Measurements from ENCODE around the gene OR10AD1. TPM values are rescaled to one million over a fixed set of nuclear protein-coding genes. Genes with fewer than 3 reads are reported as not detected.

OR10AD1 gene
- polyA plus RNA-seq, 3 donors = not detected

- Histone ChIP-seq H3K27me3 (ENCODE audit: control insufficient read depth in 2 of 2, insufficient read depth in 2 of 2, low read length in 2 of 2) (peaks cover 23 to 39% of the 10 kb centered on the region in 2 donors), H3K4me3 (replicated peaks in 1 of 3; ENCODE audit: low read depth in 2 of 3, low read length in 3 of 3) (no peak overlapping the region), H3K27ac (ENCODE audit: low read depth in 1 of 2, low read length in 2 of 2) (no peak overlapping the region), H3K79me2 (ENCODE audit: insufficient read depth, low read length) (no peaks in the 10 kb centered on the region), H3K9ac (ENCODE audit: insufficient read depth, low read length, poor library complexity, severe bottlenecking) (no peak overlapping the region), H3K9me3 (replicated peaks in 1 of 2; ENCODE audit: control insufficient read depth in 1 of 2, insufficient read depth in 1 of 2, low read length in 2 of 2) (no peaks in the 10 kb centered on the region), H2AFZ (ENCODE audit: insufficient read depth, low read depth, low read length, poor library complexity, severe bottlenecking) (no peak overlapping the region), H3K4me1 (ENCODE audit: control insufficient read depth in 1 of 2, insufficient read depth in 2 of 2, low read length in 2 of 2) (peaks cover 6 to 7% of the 10 kb centered on the region in 2 donors), H4K20me1 (ENCODE audit: insufficient read depth, low read length) (no peaks in the 10 kb centered on the region), H3K4me2 (replicated peaks; ENCODE audit: extremely low read depth, low read length, poor library complexity, severe bottlenecking) (no peak overlapping the region), H3K36me3 (replicated peaks in 1 of 2; ENCODE audit: control insufficient read depth in 1 of 2, insufficient read depth in 2 of 2, low read length in 2 of 2) (no peaks in the 10 kb centered on the region)
- peaks cover 0 to 2% (median 0%) of the 10 kb centered on the region in 7 donors for H3K9me3 Mint-ChIP-seq
- no peak for DNase-seq
- peaks cover 24 to 32% (median 29%) of the 10 kb centered on the region in 3 donors for H3K27me3 Mint-ChIP-seq (ENCODE audit: low read depth in 3 of 3)
- WGBS (ENCODE audit: insufficient coverage) = 92% methylated on average over 2 of the region's 4 CpGs
- intact Hi-C loops (cut with micrococcal nuclease) = no loop called here
- H3K36me3 Mint-ChIP-seq = no peaks in the 10 kb centered on the region
- H3K27ac Mint-ChIP-seq = no peak overlapping the region
- H3K4me1 Mint-ChIP-seq = peaks cover 13% of the 10 kb centered on the region
- TF ChIP-seq, protein P1, sequence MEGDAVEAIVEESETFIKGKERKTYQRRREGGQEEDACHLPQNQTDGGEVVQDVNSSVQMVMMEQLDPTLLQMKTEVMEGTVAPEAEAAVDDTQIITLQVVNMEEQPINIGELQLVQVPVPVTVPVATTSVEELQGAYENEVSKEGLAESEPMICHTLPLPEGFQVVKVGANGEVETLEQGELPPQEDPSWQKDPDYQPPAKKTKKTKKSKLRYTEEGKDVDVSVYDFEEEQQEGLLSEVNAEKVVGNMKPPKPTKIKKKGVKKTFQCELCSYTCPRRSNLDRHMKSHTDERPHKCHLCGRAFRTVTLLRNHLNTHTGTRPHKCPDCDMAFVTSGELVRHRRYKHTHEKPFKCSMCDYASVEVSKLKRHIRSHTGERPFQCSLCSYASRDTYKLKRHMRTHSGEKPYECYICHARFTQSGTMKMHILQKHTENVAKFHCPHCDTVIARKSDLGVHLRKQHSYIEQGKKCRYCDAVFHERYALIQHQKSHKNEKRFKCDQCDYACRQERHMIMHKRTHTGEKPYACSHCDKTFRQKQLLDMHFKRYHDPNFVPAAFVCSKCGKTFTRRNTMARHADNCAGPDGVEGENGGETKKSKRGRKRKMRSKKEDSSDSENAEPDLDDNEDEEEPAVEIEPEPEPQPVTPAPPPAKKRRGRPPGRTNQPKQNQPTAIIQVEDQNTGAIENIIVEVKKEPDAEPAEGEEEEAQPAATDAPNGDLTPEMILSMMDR (IDR thresholded peaks at IDR 0.05) = no peak
- no peak overlapping the region for H3K4me3 Mint-ChIP-seq
These were observed 25.1 kb downstream of the OR10AD1 start for GRCh38 chr12:48177982-48178381.

- Histone ChIP-seq H2AFZ (ENCODE audit: insufficient read depth, low read depth, low read length, poor library complexity, severe bottlenecking) (no peak overlapping the region), H3K27ac (ENCODE audit: low read depth in 1 of 2, low read length in 2 of 2) (no peak overlapping the region), H3K36me3 (replicated peaks in 1 of 2; ENCODE audit: control insufficient read depth in 1 of 2, insufficient read depth in 2 of 2, low read length in 2 of 2) (no peaks in the 10 kb centered on the region), H3K9me3 (replicated peaks in 1 of 2; ENCODE audit: control insufficient read depth in 1 of 2, insufficient read depth in 1 of 2, low read length in 2 of 2) (no peaks in the 10 kb centered on the region), H3K9ac (ENCODE audit: insufficient read depth, low read length, poor library complexity, severe bottlenecking) (no peak overlapping the region), H3K27me3 (ENCODE audit: control insufficient read depth in 2 of 2, insufficient read depth in 2 of 2, low read length in 2 of 2) (peaks cover 10 to 23% of the 10 kb centered on the region in 2 donors), H3K79me2 (ENCODE audit: insufficient read depth, low read length) (no peaks in the 10 kb centered on the region), H3K4me2 (replicated peaks; ENCODE audit: extremely low read depth, low read length, poor library complexity, severe bottlenecking) (no peak overlapping the region), H4K20me1 (ENCODE audit: insufficient read depth, low read length) (no peaks in the 10 kb centered on the region), H3K4me1 (ENCODE audit: control insufficient read depth in 1 of 2, insufficient read depth in 2 of 2, low read length in 2 of 2) (no peaks in the 10 kb centered on the region), H3K4me3 (replicated peaks in 1 of 3; ENCODE audit: low read depth in 2 of 3, low read length in 3 of 3) (no peak overlapping the region)
- H3K4me1 Mint-ChIP-seq = peaks cover 6% of the 10 kb centered on the region
- peaks cover 0 to 2% (median 0%) of the 10 kb centered on the region in 7 donors for H3K9me3 Mint-ChIP-seq
- H3K4me3 Mint-ChIP-seq = no peak overlapping the region
- peaks cover 13 to 21% (median 17%) of the 10 kb centered on the region in 3 donors for H3K27me3 Mint-ChIP-seq (ENCODE audit: low read depth in 3 of 3)
- no peak for DNase-seq
- TF ChIP-seq, protein P1 (IDR thresholded peaks at IDR 0.05) = no peak
- H3K36me3 Mint-ChIP-seq = no peaks in the 10 kb centered on the region
- intact Hi-C loops (cut with micrococcal nuclease) = no loop called here
- H3K27ac Mint-ChIP-seq = no peak overlapping the region
These were observed 26.7 kb downstream of the OR10AD1 start for GRCh38 chr12:48176417-48176751.

Measured in CD14-positive monocyte (primary cell).